Motor neuron (in vitro differentiated cells): ENCODE measurements around the gene CYGB. TPM values are rescaled to one million over a fixed set of nuclear protein-coding genes. Genes with fewer than 3 reads are reported as not detected.
A peak's percentile ranks its signal among the peaks of the same experiment; 100 is the strongest.
"Not testable (repeated sequence)": the region's sequence is repeated elsewhere in the genome, so short reads cannot be mapped to it uniquely, and the experiment has no call there.

Experiments
- ATAC-seq, 8 experiments: fragments of 200-7000 bp; cut with Tn5 transposase; replicated peaks in 6 of 8; 2 replicates each; pipeline ENCODE4 v1.8.0; 2021; ENCODE audit warnings: mild to moderate bottlenecking in 8 of 8, moderate library complexity in 8 of 8
- H3K27ac ChIP-seq, 2 donors: fragments of 250-450 bp; sonication (Bioruptor Pico); 2 replicates each; pipeline ENCODE4 v1.9.0; 2021; ENCODE audit warnings: antibody characterized with exemption in 2 of 2, mild to moderate bottlenecking in 2 of 2, moderate library complexity in 1 of 2
- H3K4me1 ChIP-seq, 2 donors: fragments of 250-450 bp; sonication (Bioruptor Pico); replicated peaks in 1 of 2; 2 replicates each; pipeline ENCODE4 v1.6.1; 2021; ENCODE audit warnings: antibody characterized with exemption in 2 of 2, mild to moderate bottlenecking in 2 of 2, moderate library complexity in 1 of 2
- H3K4me3 ChIP-seq, 5 donors: fragments of 250-450 bp; sonication (Bioruptor Pico); 2 replicates each; pipeline ENCODE4 v1.9.0; 2021; ENCODE audit warnings: antibody characterized with exemption in 5 of 5, mild to moderate bottlenecking in 5 of 5, moderate library complexity in 4 of 5
- WGBS, 10 experiments: fragments of 450-650 bp; shearing (Covaris generic); methylation state at CpG; one replicate each; pipeline ENCODE4 v1.0.0; 2022; 5-methylcytosine and 5-hydroxymethylcytosine counted together
- in situ Hi-C, 9 experiments: fragments of 400-800 bp; cut with MboI; loops; one replicate each; pipeline ENCODE4 v1.15.0; 2021; ENCODE audit warnings: low sequenced_read_pairs in 9 of 9, low pct_unique_long_range_greater_than_20kb in 2 of 9; ENCODE audit not compliant: unreplicated experiment in 9 of 9
- total RNA-seq, 8 experiments: library from RNA; unstranded; fragments of 300-600 nt; gene quantifications; 2 replicates each; pipeline versions ENCODE4 v1.2.3 to v1.2.4, GENCODE V29; 2022

Gene CYGB
- total RNA-seq, 8 experiments from 2014 or later = 0.73 to 19.4 (median 5.4) TPM

DNA sequence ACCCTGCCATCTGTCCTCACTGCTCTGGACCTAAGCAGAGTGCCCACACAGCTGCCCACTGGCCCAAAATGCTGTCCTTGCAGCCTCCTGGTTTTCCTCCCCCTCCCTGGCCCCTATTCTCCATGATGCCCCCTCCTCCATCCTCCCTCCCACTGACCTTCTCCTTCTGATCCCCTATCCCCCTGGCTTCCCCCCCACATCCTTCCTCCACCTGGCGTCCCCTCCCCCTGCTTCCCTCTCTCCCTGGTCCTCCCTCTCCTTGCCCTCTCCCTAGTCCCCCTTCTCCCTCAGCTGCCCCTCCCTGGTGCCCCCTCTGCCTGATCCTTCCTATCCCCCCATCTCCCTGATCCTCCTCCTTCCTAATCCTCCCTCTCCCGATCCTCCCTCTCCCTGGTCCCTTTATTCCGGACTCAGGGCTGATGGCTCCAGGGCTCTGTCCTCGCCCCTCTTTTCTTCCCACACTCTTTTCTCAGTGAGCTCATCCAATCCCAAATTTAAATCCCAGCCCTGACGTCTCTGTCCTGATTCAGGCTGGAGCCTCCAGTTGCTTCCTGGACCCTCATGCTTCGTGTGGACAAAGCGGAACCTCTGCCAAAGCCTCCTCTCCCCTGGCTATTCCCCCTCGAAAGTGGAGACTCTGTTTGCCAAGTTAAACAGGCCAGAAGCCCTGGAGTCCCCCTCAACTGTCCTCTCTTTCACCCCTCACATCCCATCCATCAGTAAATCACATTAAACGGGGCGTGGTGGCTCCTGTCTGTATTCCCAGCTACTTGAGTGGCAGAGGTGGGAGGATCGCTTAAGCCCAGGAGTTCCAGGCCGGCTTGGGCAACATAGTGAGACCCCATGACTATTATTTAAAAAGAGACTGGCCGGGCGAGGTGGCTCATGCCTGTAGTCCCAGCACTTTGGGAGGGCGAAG, 18.2 kb downstream of the CYGB start:
- in situ Hi-C loops = loop anchor here in 2 of 9 experiments (25.0 kb wide), 2 partner anchors 207 to 543 kb away; partner anchors contain the start of gene QRICH2 (in 1 of the 2)
- peaks cover 7 to 12% of the 10 kb centered on the region in 2 donors for H3K4me1 ChIP-seq
- ATAC-seq = no peak
- H3K4me3 ChIP-seq = no peak overlapping the region
- 36 to 87% (median 64%) methylated on average over 2 to 10 of the region's 15 CpGs; no CpG with 5 or more reads in 2 of the 10 experiments for WGBS, 10 experiments
- H3K27ac ChIP-seq = no peak overlapping the region

DNA sequence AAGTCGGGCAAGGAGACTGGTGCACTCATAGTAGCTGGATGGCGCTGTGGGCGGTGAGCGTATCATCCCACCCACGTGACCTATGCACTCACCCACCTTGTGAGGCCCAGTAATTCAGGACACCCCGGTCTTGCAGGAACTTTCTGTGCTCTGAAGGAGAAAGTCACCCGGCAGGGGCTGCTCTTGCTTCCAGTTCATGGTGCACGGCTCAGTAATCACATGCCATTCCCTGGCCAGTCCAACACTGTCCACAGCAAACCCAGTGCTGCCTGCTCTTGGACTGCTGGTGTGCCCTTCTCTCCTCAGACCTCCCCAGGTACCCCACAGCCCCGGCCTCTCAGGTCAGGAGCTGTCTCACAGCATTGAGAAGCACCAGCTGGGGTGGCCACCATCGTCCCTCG, 19.9 kb downstream of the CYGB start:
- peak in 2 of 8 experiments; percentile 14 to 20 for ATAC-seq
- H3K4me1 ChIP-seq = peaks cover 4 to 5% of the 10 kb centered on the region in 2 donors
- H3K4me3 ChIP-seq = no peak overlapping the region
- in situ Hi-C loops = loop anchor here in 2 of 9 experiments (25.0 kb wide), 2 partner anchors 205 to 545 kb away; partner anchors contain the start of gene QRICH2 (in 1 of the 2)
- no peak overlapping the region for H3K27ac ChIP-seq
- WGBS, 10 experiments = 62 to 100% (median 90%) methylated on average over 1 to 4 of the region's 11 CpGs; no CpG with 5 or more reads in 5 of the 10 experiments

DNA sequence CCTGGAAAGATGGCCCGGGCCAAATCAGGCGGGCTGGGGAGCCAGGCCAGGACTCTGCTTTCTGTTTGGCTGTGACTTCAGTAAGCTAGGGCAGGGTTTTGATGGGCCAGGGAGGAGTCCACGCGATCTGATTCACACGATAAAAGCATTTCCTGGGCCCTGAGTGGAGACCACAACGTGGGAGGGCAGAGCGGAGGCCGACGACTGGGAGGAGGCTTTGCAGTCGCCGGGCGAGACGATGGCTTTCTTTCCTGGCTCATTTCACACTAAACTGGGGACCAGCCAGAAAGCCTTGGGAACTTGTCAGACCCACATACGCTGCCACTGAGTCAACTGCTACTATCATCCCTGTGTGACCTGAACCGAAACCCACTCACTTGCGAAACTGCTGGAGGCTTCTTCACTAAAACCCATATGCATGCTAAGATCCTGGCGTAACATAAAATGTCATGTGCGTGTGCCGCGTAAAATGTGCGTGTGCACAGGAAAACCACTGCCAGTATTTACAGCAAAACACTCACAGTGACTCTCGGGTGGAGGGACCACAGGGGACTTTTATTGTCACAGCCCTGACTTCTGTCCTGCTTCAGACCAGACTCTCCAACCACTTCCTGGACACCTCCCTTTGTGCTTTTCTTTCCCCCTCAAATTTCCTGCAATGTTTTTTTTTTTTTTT, 22.1 kb downstream of the CYGB start:
- H3K4me3 ChIP-seq = no peak overlapping the region
- in situ Hi-C loops = loop anchor here in 2 of 9 experiments (25.0 kb wide), 2 partner anchors 203 to 547 kb away; partner anchors contain the start of gene QRICH2 (in 1 of the 2)
- 0 to 94% (median 83%) methylated on average over 2 to 20 of the region's 22 CpGs for WGBS, 10 experiments

DNA sequence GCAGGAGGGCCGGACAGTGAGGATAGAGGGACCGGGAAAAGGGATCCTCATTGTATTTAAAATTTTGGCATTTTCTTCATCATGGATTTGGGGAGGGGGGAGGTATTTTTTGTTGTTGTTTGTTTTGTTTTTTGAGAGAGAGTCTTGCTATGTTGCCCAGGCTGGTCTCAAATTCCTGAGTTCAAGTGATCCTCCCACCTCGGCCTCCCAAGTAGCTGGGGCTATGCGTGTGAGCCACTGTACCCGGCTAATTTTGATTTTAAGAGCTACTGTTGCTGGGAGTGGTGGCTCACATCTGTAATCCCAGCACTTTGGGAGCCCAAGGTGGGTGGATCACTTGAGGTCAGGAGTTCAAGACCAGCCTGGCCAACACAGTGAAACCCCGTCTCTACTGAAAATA, 23.2 kb downstream of the CYGB start:
- H3K4me3 ChIP-seq, ATAC-seq, H3K27ac ChIP-seq, H3K4me1 ChIP-seq: not testable (repeated sequence)
- in situ Hi-C loops = loop anchor here in 2 of 9 experiments (25.0 kb wide), 2 partner anchors 202 to 548 kb away; partner anchors contain the start of gene QRICH2 (in 1 of the 2)
- 60 to 100% (median 97%) methylated on average over 1 to 5 of the region's 6 CpGs; no CpG with 5 or more reads in 1 of the 10 experiments for WGBS, 10 experiments

More for the DNA sequence above, 22.1 kb downstream of the CYGB start:
- Histone ChIP-seq H3K27ac (no peak overlapping the region), H3K4me1 (peaks cover 4 to 5% of the 10 kb centered on the region in 2 donors)
- ATAC-seq = peak in 3 of 8 experiments; percentile 25 to 92 (median 83)

DNA sequence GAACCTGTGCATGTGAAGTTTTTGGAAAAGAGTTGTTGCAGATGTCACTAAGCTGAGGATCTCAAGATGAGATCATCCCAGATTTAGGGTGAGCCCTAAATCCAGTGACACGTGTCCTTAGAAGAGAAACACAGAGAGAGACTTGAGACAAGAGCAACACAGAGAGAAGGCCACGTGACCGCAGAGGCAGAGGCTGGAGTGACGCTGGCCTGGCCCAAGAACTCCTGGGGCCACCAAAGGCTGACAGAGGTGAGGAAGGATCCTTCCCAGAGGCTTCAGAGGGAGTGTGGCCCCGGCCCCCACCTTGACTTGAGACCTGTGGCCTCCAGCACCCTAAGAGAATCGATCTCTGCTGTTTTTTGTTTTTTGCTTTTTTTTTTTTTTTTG, 24.2 kb downstream of the CYGB start:
- H3K4me1 ChIP-seq = no peaks in the 10 kb centered on the region
- no peak overlapping the region for H3K27ac ChIP-seq
- in situ Hi-C loops = loop anchor here in 2 of 9 experiments (25.0 kb wide), 2 partner anchors 201 to 549 kb away; partner anchors contain the start of gene QRICH2 (in 1 of the 2)
- WGBS, 10 experiments = 0 to 100% (median 53%) methylated on average over 1 to 4 of the region's 6 CpGs; no CpG with 5 or more reads in 1 of the 10 experiments
- ATAC-seq = no peak
- no peak overlapping the region for H3K4me3 ChIP-seq

DNA sequence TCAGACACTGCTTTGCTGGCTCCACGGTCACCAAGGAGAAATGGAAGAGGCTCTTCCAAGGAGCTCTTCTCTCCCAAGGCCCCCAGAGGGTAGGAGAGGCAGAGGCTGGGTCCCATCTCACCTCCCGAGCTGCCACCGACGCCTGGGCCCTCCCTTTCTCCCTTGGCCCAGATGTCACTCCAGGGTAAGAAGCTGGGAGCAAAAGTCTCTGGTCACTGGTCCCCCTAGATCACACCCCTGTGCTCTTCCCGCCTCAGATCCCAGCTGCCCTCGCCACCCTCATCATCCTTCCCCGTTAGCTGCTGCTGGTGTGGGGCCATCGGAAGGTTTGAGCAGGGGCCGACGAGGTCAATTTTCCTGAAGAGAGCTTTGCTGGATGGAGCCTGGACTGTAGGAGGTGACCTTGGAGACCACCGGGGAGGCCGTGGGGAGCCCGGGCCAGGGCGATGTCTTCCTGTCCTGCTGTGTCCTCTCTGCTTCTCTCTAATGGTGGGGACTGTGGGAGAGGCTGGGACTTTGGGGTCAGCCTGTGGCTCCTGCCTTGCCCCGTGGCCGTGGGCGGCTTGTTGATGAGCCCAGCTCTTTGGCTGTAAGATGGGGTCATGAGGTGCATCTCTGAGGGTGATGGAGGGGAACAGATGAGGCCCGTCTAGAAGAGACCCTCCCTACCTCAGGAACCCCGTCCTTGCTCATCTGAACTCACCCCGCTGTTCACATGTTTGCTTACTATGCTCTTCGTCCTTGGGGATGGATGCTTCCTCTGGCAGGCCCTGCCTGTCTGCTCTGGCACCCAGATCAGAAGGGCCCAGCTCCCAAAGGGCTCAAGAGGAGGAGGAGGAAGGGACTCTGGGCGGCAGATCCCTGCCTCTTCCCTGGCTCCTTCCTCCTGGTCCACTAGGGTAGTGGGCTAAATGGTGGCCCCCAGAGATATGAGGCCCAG, 24.9 kb downstream of the CYGB start:
- Histone ChIP-seq H3K27ac (no peak overlapping the region), H3K4me3 (no peak overlapping the region), H3K4me1 (no peaks in the 10 kb centered on the region)
- in situ Hi-C loops = loop anchor here in 2 of 9 experiments (25.0 kb wide), 2 partner anchors 200 to 550 kb away; partner anchors contain the start of gene QRICH2 (in 1 of the 2)
- WGBS, 10 experiments = 60 to 100% (median 80%) methylated on average over 1 to 13 of the region's 22 CpGs; no CpG with 5 or more reads in 3 of the 10 experiments
- peak in 3 of 8 experiments; percentile 12 to 24 (median 18) for ATAC-seq

DNA sequence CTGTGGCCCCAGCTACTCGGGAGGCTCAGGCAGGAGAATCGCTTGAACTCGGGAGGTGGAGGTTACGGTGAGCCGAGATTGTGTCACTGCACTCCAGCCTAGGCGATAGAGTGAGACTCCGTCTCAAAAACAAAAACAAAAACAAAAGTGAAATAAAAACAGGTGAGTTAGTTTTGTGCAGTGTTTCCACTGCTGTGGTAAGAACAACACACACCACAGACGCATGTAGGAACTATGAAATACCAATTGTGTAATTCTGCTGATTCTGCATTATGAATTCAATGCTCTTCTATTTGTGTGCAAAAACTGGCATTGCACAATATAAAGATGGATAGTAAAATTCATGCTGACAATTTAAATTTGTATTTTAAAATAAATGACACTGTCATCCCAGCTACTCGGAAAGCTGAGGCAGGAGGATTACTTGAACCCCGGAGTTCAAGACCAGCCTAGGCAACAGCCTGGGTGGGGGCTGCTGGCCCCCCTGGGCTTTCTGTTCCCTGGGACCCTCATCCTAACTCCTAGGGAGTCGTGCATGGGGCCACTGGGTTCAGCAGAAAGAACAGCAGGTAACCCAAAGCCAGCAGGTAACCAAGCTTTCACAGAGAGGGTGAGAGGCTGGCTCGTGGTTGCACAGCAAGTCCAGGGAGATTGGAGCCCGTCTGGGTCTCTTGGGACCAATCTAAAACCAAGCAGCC, 25.7 kb downstream of the CYGB start:
- Histone ChIP-seq H3K27ac (no peak overlapping the region), H3K4me3 (no peak overlapping the region), H3K4me1 (no peaks in the 10 kb centered on the region)
- 65 to 100% (median 85%) methylated on average over 1 to 9 of the region's 13 CpGs for WGBS, 10 experiments
- ATAC-seq = no peak
- in situ Hi-C loops = loop anchor here in 2 of 9 experiments (25.0 kb wide), 2 partner anchors 200 to 550 kb away; partner anchors contain the start of gene QRICH2 (in 1 of the 2)

DNA sequence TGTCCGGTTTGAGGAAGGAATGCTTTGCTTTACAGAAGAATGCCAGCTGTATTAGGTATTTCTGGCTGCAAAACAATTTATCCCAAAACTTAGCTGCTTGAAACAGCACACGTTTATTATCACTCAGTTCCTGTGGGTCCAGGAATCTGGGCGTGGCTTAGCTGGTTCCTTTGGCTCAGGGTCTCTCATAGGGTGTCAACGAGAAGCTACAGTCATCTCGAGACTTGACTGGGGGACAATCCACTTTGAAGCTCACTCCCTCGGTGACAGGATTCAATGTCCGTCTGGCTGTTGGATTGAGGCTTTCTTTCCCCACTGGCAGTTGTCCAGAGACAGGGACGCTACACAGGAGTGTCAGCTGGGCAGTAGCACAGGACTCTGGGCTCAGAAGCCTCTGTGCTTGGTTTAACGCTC, 26.7 kb downstream of the CYGB start:
- ATAC-seq = peak in 2 of 8 experiments; percentile 26 to 42
- H3K27ac ChIP-seq = no peak overlapping the region
- peaks cover 0 to 3% of the 10 kb centered on the region in 2 donors for H3K4me1 ChIP-seq
- in situ Hi-C loops = loop anchor here in 2 of 9 experiments (25.0 kb wide), 2 partner anchors 199 to 551 kb away; partner anchors contain the start of gene QRICH2 (in 1 of the 2)
- 11 to 69% (median 40%) methylated on average over 1 to 9 of the region's 9 CpGs; no CpG with 5 or more reads in 4 of the 10 experiments for WGBS, 10 experiments
- no peak overlapping the region for H3K4me3 ChIP-seq

DNA sequence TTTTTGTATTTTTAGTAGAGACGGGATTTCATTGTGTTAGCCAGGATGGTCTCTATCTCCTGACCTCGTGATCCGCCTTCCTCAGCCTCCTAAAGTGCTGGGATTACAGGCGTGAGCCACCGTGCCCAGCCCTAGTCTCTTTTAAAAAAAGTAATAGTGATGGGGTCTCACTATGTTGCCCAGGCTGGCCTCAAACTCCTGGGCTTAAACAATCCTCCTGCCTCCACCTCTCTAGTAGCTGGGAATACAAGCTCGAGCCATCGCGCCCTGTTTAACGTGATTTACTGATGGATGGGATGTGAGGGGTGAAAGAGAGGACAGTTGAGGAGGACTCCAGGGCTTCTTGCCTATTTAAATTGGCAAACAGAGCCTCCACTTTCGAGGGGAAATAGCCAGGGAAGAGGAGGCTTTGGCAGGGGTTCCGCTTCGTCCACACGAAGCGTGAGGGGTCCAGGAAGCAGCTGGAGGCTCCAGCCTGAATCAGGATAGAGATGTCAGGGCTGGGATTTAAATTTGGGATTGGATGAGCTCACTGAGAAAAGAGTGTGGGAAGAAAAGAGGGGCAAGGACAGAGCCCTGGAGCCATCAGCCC, 28.9 kb downstream of the CYGB start:
- WGBS, 10 experiments = 53 to 94% (median 72%) methylated on average over 3 to 11 of the region's 14 CpGs; no CpG with 5 or more reads in 3 of the 10 experiments
- not testable (repeated sequence) for ATAC-seq
- in situ Hi-C loops = loop anchor here in 3 of 9 experiments (10.0 to 25.0 kb wide), 3 partner anchors 196 to 554 kb away; partner anchors contain the start of gene QRICH2 (in 3 of the 3)

DNA sequence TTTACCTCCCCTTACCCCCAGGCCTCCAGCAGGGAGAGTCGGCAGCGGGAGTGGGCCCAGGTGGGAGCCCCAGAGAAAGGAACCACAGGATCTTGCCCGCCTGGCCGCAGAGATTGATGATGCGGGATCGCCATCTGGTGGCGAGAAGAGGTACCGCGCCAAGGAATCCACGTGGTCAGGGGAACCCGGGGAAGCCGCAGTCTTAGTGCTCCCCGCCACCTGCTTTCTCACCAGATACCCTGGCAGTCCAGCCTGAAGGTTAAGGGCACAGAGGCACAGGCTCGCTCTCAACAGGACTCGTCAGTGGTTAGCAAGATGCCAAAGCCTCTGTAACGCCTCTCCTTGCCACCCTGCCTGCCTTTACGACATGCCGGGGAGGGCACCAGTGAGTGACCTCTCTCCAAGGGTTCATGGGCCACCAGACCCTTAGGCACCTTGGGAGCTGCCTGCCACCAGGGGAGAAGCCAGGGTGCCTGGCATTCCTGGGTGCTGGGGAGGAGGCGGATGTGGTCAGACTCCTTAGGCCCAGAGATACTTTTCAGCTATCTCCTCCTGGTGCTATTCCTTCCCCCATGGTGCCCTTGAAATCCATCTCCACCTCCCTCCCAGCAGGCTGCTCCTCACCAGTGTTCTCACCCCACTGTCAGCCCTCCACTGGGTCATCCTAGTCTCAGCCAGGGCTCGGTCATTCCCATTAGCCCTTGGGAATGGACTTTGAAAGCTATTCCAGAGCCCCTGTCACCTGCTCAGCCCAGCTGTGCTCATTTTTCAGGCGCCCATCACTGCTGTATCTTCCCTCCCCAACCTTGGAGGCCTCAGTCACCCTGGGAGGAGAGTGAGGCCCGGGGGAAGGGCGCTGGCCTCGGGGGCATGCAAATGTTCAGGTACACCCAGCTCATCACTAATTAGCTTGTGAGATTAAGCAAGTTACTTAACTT, 30.8 kb downstream of the CYGB start:
- ATAC-seq = peak; percentile 61 to 83 (median 72)
- WGBS, 10 experiments = 7 to 100% (median 60%) methylated on average over 1 to 15 of the region's 24 CpGs; no CpG with 5 or more reads in 3 of the 10 experiments
- in situ Hi-C loops = loop anchor here in 3 of 9 experiments (10.0 to 25.0 kb wide), 3 partner anchors 194 to 556 kb away; partner anchors contain the start of gene QRICH2 (in 3 of the 3)
- Histone ChIP-seq H3K4me3 (no peak overlapping the region), H3K4me1 (peaks cover 3 to 10% of the 10 kb centered on the region in 2 donors), H3K27ac (no peak overlapping the region)

More for the DNA sequence above, 28.9 kb downstream of the CYGB start:
- not testable (repeated sequence) for H3K27ac ChIP-seq, H3K4me3 ChIP-seq, H3K4me1 ChIP-seq
